ENCODE results near the gene DBNDD1.
"Not testable (repeated sequence)": the region's sequence is repeated elsewhere in the genome, so short reads cannot be mapped to it uniquely, and the experiment has no call there.

The DBNDD1 gene

DNA sequence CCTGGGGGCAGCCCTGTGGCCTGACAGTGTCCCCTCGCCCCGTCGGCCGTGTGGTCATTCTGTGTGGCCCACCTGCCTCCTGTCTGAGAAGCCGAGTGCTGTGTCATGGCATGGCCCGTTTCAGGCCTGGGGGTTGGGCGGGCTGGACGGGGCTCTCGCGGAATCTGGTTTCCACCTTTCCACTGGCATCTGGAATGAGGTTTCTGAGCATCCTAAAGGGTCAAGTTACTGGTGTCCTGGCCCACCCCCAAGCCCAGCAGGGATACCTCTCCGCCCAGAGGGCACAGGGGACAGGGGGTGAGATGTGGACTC lies 7.8 kb downstream of the DBNDD1 start:
- DNase-seq (ENCODE audit: low spot score) = no peak

DNA sequence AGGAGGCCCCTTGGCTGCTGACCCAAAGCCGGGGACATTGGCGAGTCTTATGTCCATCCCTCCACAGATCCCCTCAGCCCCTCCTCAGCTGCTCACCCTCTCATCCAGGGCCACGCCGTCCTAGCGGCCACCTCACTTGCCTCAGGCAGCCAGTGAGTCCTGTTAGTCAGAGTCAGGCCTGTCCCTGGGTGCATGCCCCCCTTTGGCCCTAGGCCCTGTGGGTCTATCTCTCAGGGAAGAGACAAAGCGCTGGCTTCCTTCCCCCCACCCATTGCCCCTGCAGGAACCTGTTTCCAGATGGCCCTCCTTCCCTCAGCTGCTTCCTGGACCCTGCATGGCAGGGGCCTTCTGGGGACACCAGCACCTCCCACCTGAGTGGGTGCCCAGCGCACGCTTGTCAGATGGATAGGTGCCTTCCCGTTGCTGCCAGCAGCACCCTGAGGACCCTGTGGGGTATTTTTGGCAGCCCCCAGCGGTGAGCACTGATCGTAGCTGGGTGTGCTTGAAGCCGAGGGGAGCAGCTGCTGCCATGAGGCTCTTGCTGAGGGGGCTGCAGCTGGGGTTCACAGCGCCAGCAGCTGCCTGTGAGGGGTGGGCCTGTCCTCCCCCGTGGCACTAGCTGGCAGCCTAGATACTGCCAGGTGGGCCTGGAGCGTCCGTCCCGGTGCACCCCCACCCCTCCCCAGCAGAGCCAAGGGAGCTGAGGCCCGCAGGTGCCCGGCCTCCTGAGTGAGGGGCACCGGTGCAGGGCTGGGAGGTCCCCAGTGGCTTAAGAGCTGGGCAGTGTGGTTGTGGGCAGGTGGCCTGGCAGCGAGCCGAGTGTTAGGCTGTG lies 8.4 kb downstream of the DBNDD1 start:
- no peak for DNase-seq (ENCODE audit: low spot score)

DNA sequence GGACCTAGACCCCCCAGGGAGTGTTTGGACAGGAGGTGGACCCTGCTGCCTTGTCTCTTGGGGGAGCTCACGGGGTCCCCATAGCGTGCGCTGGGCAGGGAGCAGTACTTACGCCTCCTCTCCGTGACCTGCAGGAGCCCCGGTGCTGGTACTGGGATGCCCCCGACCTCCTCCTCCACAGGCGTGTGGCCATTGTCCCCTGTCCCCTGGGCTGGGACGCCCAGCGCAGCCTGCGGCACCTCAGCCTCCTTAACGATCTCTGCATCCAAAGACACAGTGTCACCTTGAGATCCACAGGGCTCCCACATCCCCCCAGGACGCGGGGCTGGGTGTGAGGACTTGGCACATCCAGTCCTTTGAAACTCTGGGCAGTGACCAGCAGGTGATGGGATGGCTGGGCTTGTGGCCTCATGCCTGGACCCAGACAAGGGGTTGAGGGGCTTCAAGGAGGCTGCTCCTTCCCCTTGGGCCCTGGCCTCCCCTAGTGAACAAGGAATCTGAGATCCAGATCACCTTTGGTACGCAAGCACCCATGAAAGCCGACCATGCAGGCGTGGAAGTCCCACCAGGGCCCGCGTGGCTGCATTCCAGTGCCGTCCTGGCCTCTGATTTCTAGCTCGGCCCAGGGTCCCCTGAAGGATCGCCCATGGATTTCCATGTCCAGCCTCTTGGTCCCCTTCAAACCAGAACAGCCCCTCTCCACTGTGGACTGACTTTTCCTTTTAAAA lies 9.9 kb downstream of the DBNDD1 start:
- no peak for DNase-seq (ENCODE audit: low spot score)

DNA sequence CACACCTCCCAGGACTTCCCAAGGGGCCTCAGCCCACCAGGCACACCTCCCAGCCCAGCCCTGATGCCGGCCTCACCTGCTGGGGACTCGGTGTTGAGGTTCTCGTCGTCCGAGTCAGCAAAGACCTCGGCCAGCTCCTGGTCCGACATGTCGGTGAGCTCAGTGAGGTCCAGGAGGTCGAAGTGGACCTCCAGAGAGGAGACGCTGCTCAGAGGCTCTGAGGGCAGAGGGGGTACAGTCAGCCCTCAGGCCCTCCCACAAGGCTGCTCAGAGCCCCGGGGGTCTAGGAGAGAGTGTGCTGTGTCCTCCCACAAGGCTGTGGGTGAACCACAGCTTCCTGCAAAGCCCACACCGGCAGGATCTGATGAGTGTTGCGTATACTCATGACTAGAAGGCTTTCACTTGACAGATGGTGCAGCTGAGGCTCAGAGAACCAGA lies 10.5 kb downstream of the DBNDD1 start:
- DNase-seq (ENCODE audit: low spot score) = no peak

DNA sequence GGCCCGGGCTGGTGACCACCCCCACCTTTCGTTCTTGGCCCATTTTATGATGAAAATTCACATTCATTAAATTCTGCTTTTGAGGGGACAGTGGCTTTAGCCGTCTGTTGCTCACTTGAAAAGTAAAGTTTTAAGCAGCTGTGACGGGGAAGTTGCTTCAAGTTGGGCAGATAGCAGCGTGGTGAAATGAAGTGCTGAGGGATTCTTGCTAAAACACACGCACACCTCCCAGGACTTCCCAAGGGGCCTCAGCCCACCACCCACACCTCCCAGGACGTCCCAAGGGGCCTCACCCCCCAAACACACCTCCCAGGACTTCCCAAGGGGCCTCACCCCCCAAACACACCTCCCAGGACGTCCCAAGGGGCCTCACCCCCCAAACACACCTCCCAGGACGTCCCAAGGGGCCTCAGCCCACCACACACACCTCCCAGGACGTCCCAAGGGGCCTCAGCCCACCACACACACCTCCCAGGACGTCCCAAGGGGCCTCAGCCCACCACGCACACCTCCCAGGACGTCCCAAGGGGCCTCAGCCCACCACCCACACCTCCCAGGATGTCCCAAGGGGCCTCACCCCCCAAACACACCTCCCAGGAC lies 11.5 kb downstream of the DBNDD1 start:
- DNase-seq (ENCODE audit: low spot score) = not testable (repeated sequence)

DNA sequence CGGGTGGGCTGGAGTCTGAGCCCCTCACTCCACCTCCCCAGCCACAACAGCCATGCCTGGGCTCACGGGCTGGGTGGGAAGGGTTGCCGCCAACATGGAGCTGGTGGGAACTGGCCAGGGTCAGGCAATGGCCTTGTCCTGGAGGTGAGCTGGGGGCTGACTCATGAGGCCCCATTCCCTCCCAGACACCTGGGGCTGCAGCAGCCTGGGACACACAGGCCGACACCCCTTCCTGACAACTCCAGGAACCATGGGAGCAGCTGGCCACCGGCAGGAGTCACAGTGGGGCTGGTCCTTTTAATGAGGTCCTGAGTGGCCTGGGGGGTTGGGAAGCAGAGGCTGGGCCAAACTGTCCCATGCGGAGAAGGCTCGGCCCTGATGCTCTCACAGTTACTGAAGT lies 12.2 kb downstream of the DBNDD1 start:
- DNase-seq (ENCODE audit: low spot score) = no peak

DNA sequence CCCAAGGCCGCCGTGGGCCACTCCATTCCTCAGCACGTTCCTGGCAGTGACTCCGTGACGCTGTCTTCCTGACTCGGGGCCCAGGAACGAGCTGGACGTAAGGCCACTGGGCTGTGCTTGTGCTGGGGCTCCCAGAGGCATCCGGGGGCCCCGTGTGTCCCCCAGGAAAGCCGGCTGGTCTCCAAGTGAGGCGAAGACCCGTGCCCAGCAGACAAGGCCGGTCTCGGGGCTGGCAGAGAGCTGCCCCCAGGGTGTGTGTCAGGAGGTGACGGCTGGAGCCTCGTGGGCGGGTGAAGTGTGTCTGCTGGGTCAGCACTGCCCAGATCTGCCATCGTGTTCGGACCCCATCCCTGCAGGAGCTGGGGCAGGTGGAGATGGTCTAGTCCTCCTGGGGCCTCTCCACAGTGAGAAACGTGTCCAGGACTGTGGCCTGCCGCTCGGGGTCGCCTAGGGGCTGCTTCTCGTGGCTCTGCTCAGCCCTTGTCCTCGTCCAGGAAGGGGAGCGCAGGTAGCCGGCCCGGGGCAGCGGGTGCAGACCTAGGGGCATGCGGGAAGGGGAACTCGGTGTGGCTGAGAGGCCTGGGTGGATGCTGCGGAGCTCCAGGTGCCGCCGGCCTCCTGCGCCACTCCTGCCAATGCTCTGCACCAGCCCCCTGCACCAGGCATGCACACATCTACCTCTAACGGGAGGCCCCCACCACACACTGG lies 13.1 kb downstream of the DBNDD1 start:
- no peak for DNase-seq (ENCODE audit: low spot score)

DNA sequence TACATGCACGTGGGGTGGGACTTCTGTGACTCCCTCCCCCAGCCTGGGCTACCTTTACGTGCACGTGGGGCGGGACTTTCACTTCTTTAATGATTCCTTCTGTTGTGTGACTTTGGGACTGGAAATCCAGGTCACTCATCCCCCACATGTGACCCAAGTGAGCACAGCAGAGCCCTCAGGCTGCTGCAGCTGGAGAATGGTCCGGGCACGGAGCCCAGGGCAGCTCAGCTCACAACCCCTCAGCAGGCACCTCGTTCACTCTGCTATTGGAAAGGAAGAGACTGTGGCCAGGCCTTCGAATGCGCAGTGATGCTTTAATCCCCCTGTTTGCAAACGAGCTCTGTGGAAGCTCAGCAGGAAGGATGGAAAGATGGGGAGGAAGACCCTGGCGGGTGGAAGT lies 14.7 kb downstream of the DBNDD1 start:
- DNase-seq (ENCODE audit: low spot score) = no peak

DNA sequence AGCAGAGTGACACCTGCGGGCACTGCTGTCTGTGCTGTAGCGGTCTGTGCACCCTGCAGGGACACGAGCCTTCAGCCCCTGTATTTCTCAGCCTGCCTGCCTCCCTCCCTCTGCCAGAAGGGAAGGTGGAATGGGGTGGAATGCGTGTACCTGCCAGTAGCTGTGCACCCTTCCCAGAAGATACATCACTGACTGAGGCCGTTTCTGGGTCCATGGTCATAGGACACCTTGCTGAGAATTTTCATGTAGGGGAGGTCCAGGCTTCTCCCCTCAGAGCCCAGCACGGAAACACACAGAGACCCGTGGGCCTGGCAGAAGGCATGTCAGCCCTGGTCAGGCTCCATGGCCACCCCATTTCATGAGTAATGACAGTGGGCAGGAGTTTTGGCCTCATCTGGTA lies 16.5 kb downstream of the DBNDD1 start:
- no peak for DNase-seq (ENCODE audit: low spot score)

DNA sequence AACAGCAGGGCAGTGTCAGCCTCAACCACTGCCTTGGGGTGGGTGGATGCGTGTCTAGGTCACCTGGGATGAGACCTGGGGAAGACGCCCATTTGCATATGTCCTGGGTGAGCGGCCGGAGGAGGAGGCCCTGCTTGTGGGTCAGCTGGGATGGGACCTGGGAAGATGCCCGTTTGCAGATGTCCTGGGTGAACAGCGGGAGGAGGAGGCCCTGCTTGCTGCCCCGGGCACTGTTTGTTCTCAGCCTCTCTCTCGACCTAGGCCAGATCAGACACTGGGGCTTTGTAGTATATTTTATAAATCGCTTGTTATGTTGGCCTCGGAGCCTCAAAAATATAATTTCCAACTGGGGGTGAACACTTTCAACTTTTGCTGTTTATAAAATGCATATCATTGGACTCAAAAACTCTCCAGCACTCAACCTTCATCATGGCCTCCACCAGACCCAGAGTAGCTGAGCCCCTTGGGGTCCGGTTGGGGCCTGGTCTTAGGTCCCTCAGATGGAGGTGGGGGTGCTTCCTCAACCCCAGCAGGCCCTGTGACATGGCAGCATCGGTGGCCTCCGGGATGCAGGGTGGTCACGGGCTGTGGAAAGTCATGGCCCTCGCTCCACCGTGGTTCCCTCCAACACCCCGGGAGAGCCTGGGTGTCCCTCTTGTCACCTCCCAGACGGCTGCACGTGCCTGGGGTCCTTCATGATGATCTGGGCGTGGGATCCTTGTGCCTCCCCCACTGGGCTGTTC lies 17.3 kb downstream of the DBNDD1 start:
- no peak for DNase-seq (ENCODE audit: low spot score)

DNA sequence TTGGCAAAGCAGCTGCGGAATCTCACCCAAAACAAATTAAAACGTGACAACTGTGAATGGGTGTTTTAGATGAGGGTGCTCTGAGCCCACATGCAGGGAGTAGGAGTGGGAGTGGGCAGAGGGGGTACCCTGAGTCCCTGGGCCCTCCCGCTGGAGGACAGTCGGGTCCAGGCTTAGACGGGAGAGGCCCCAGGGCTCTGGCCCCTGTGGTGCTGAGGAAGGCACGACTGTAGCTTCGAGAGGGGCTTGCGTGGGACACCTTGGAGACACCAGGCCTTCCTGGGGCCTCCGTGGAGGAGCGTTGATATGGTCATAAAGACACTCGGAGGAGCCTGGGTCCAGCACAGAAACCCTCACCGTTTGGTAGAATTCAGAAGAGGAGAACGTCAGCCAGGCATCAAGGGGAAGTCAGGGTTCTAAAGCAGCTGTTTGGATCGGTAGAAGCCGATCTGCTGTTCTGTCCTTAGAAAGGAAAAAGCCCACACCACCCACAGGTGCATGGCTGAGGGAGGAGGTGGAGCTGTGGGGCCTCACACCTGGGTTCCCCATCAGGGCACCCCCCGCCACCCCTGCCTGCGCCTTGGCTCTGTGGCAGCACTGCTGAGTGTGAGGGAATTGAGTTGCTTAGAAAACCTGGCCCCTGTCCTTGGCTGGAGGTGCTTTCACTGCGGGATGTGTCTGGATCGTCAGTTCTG lies 18.4 kb downstream of the DBNDD1 start:
- no peak for DNase-seq (ENCODE audit: low spot score)

DNA sequence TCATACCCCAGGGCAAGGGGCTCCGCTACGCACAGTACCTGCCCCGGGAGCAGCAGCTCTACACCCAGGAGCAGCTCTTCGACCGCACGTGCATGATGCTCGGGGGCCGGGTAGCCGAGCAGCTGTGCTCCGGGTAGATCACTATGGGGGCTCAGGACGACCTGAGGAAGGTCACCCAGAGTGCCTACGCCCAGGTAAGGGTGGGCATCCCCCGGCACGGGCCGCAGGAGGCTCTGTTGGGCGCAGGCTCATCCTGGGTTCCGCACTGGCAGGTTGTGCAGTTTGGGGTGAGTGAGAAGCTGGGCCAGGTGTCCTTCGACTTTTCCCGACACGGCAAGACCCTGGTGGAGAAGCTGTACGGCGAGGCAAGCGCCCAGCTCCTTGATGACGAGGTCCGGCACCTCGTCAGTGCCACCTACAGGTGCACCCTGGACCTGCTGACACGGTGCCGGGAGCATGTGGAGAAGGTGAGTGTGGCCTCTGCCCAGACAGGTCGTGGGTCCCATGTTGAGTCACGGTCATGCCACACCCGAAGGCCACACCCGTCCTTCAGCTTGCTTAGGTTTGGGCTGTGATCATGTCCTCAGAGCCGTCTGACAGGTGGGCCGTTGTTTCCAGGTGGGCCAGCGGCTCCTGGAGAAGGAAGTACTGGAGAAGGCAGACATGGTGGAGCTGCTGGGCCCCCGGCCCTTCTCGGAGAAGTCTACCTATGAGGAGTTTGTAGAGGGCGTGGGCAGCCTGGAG lies 19.3 kb downstream of the DBNDD1 start:
- no peak for DNase-seq (ENCODE audit: low spot score)

DNA sequence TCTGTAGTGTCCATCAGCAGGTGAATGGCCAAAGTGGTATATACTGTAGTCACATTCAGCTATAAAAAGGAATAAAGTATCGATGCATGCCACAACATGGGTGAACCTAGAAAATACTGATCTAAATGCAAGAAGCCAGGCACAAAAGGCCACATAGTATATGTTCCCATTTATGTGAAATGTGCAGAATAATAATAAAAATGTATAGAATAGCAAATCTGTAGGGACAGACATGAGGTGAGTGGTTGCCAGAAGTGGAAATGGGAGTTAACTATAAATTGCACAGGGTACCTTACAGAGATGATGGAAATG lies 23.1 kb downstream of the DBNDD1 start:
- no peak for DNase-seq (ENCODE audit: low spot score)

DNA sequence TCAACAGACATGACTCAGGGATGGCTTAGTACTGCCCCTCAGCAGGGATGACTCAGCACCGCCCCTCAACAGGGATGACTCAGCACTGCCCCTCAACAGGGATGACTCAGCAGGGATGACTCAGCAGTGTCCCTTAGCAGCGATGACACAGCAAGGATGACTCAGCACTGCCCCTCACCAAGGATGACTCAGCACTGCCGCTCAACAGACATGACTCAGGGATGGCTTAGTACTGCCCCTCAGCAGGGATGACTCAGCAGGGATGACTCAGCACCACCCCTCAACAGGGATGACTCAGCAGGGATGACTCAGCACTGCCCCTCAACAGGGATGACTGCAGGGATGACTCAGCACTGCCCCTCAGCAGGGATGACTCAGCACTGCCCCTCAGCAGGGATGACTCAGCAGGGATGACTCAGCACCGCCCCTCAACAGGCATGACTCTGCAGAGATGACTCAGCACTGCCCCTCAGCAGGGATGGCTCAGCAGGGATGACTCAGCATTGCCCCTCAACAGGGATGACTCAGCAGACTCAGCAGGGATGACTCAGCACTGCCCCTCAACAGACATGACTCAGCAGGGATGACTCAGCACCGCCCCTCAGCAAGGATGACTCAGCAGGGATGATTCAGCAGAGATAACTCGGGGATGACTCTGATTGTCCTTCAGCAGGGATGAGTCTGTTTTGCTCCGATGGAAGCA lies 23.6 kb downstream of the DBNDD1 start:
- DNase-seq (ENCODE audit: low spot score) = not testable (repeated sequence)

DNA sequence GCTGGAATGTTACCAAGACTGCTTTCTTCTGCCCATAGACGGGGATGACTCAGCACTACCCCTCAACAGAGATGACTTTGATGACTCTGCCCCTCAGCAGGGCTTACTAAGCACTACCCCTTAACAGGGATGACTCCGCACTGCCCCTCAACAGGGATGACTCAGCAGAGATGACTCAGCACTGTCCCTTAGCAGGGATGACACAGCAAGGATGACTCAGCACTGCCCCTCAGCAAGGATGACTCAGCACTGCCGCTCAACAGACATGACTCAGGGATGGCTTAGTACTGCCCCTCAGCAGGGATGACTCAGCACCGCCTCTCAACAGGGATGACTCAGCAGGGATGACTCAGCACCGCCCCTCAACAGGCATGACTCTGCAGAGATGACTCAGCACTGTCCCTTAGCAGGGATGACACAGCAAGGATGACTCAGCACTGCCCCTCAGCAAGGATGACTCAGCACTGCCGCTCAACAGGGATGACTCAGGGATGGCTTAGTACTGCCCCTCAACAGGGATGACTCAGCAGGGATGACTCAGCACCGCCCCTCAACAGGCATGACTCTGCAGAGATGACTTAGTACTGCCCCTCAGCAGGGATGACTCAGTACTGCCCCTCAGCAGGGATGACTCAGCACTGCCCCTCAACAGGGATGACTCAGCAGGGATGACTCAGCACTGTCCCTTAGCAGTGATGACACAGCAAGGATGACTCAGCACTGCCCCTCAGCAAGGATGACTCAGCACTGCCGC lies 24.4 kb downstream of the DBNDD1 start:
- not testable (repeated sequence) for DNase-seq (ENCODE audit: low spot score)

DNA sequence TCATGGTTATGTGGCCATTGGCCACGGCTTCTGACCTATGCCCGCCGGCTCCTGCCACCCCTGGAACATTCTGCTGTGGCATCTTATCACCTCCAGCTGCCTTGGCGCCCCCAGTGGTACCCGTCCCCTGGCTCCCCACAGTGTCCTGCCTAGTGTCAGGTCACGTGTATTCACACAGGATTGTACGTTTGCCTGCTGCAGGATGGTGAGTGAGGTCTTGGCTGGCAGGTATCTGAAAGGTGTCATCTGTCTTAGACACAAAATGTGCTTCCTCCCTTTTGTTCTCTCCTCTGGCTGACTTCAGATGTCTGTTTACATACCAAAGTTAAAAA lies 24.9 kb downstream of the DBNDD1 start:
- DNase-seq (ENCODE audit: low spot score) = no peak

DNA sequence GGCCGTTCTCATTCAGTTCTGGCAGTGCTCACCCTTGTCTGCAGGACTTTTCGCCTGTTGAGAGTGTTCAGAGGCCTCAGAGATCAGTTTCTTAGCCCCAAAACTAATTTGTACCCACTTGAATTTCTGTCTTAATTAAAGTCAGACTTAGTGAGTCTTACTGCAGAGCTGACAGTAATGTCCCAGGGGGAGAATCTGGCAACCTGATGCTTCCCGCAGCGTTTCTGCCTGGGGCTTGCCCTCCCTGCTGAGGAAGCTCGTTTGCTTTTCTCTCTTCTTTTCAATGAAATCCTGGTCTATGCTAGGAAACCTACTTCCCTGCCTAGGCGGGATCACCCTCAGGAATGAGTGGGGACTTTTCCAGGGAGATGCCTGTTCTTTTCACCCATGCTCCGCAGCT lies 25.3 kb downstream of the DBNDD1 start:
- no peak for DNase-seq (ENCODE audit: low spot score)

DNA sequence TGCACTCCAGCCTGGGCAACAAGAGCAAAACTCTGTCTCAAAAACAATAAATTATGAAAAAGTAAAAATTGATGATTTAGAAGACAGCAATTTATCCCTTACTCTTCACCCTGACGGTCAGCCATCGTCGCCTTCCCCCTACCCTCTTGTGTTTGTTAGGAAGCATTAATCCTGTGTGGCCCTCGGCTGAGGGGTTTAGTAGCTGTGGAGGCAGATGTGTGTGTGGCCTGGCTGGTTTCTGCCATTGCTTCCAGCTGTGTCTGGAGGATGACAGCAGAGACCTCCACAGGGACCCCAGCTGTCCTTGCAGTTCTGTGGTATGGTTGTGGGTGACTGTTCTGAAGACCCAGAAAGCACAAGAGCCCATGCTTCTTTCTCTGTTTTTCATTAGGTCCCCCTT lies 25.9 kb downstream of the DBNDD1 start:
- DNase-seq (ENCODE audit: low spot score) = no peak

DNA sequence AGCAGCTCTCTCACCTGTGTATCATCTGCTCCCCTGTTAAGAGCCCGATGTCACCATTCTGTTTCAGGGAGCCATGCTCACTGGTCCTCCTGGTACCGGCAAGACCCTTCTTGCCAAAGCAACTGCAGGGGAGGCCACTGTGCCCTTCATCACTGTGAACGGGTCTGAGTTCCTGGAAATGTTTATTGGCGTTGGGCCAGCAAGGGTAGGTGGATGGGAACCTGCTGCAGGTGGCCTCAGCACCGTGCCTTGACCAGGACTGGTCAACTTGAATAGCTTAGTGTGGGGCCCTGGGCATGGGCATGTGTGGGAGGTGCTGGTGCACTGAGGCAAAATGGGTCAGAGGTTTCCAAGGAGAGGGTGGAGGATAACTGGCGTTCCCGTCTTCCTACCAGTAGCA lies 28.5 kb downstream of the DBNDD1 start:
- no peak for DNase-seq (ENCODE audit: low spot score)

DNA sequence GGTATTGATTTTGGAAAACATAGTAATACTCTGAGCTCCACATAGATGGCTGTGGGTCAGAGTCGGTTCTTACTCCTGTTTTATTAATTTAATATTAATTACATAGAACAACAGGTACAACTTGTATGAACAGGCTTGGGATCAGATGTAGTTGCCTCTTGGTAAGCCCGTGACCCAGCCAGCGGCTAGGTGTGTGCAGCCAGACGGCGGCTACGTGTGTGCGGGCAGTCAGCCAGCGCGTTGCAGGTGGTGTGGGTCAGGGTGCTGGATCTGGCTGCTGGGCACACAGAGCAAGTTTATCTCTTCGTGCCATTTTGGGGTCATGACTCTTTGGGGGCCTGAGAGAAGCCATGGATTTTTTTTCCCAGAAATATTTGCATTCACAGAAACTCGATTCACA lies 30.3 kb downstream of the DBNDD1 start:
- DNase-seq (ENCODE audit: low spot score) = no peak
